H9 (cell line): ENCODE measurements around the gene LCE5A. TPM values are rescaled to one million over a fixed set of nuclear protein-coding genes. Genes with fewer than 3 reads are reported as not detected.
"Not testable (repeated sequence)": the region's sequence is repeated elsewhere in the genome, so short reads cannot be mapped to it uniquely, and the experiment has no call there.

Source experiments
- DNase-seq: peaks from one replicate; pipeline ENCODE4 v3.0.0-alpha.2; 2017
- H2AFZ ChIP-seq: one replicate; pipeline ENCODE4 v1.6.1; 2013; ENCODE audit warnings: mild to moderate bottlenecking, low read length, control low read depth, moderate library complexity
- H2AK5ac ChIP-seq: 2 replicates; pipeline ENCODE4 v1.6.1; 2013; ENCODE audit warnings: low read length, control low read depth, mixed read lengths; ENCODE audit not compliant: insufficient read length
- H2BK120ac ChIP-seq: one replicate; pipeline ENCODE4 v1.6.1; 2013; ENCODE audit warnings: low read depth, mild to moderate bottlenecking, low read length, control low read depth, inconsistent platforms; ENCODE audit not compliant: poor library complexity, severe bottlenecking
- H2BK12ac ChIP-seq: 2 replicates; pipeline ENCODE4 v1.6.1; 2013; ENCODE audit warnings: low read length, control low read depth, mixed read lengths, low read depth; ENCODE audit not compliant: insufficient read length
- H2BK15ac ChIP-seq: 2 replicates; pipeline ENCODE4 v1.6.1; 2013; ENCODE audit warnings: low read depth, low read length, control low read depth
- H2BK20ac ChIP-seq: one replicate; pipeline ENCODE4 v1.6.1; 2013; ENCODE audit warnings: low read depth, mild to moderate bottlenecking, low read length, control low read depth, inconsistent platforms; ENCODE audit not compliant: poor library complexity, severe bottlenecking
- H2BK5ac ChIP-seq: 2 replicates; pipeline ENCODE4 v1.6.1; 2013; ENCODE audit warnings: low read length, control low read depth, mixed read lengths; ENCODE audit not compliant: insufficient read length
- H3K14ac ChIP-seq: 2 replicates; pipeline ENCODE4 v1.6.1; 2013; ENCODE audit warnings: low read length, control low read depth; ENCODE audit not compliant: insufficient read depth
- H3K18ac ChIP-seq: 2 replicates; pipeline ENCODE4 v1.6.1; 2013; ENCODE audit warnings: low read depth, mild to moderate bottlenecking, mixed read lengths, low read length, control low read depth; ENCODE audit not compliant: insufficient read length
- H3K23ac ChIP-seq: 2 replicates; pipeline ENCODE4 v1.6.1; 2013; ENCODE audit warnings: low read length, control low read depth, mixed read lengths, low read depth; ENCODE audit not compliant: insufficient read length
- H3K23me2 ChIP-seq: 2 replicates; pipeline ENCODE4 v1.6.1; 2013; ENCODE audit warnings: low read depth, mild to moderate bottlenecking, mixed read lengths, low read length, control low read depth; ENCODE audit not compliant: insufficient read length, poor library complexity, severe bottlenecking
- H3K27ac ChIP-seq: 2 replicates; pipeline ENCODE4 v1.5.1; 2013; ENCODE audit warnings: low read length, control low read depth, mixed read lengths, low read depth; ENCODE audit not compliant: insufficient read length
- H3K27me3 ChIP-seq: 2 replicates; pipeline ENCODE4 v1.6.1; 2013; ENCODE audit warnings: low read length, control low read depth, inconsistent platforms; ENCODE audit not compliant: insufficient read depth
- H3K4ac ChIP-seq: 2 replicates; pipeline ENCODE4 v1.6.1; 2013; ENCODE audit warnings: low read depth, mild to moderate bottlenecking, control low read depth, inconsistent platforms, low read length, moderate library complexity
- H3K4me1 ChIP-seq: 2 replicates; pipeline ENCODE4 v1.6.1; 2013; ENCODE audit warnings: low read length, control low read depth, inconsistent platforms; ENCODE audit not compliant: insufficient read depth
- H3K4me2 ChIP-seq: 2 replicates; pipeline ENCODE4 v1.6.1; 2013; ENCODE audit warnings: low read length, control low read depth, mixed read lengths; ENCODE audit not compliant: insufficient read length, insufficient read depth
- H3K56ac ChIP-seq: 2 replicates; pipeline ENCODE4 v1.6.1; 2013; ENCODE audit warnings: low read depth, mild to moderate bottlenecking, mixed read lengths, low read length, control low read depth; ENCODE audit not compliant: insufficient read length
- H3K79me1 ChIP-seq: 2 replicates; pipeline ENCODE4 v1.6.1; 2013; ENCODE audit warnings: low read depth, mild to moderate bottlenecking, moderate library complexity, low read length, control low read depth, inconsistent platforms; ENCODE audit not compliant: insufficient read depth, poor library complexity, severe bottlenecking
- H3K79me2 ChIP-seq: 2 replicates; pipeline ENCODE4 v1.6.1; 2013; ENCODE audit warnings: low read length, control low read depth, inconsistent platforms; ENCODE audit not compliant: insufficient read depth
- H3K9ac ChIP-seq: 2 replicates; pipeline ENCODE4 v1.6.1; 2013; ENCODE audit warnings: low read length, control low read depth, mixed read lengths; ENCODE audit not compliant: insufficient read length; ENCODE audit errors: extremely low read depth
- H3K9me3 ChIP-seq: one replicate; pipeline ENCODE4 v1.6.1; 2013; ENCODE audit warnings: low read depth, low read length, inconsistent platforms; ENCODE audit not compliant: control insufficient read depth
- H3T11ph ChIP-seq: one replicate; pipeline ENCODE4 v1.6.1; 2013; ENCODE audit warnings: mild to moderate bottlenecking, low read length, control low read depth, inconsistent platforms
- H4K20me1 ChIP-seq: one replicate; pipeline ENCODE4 v1.6.1; 2013; ENCODE audit not compliant: control insufficient read depth, insufficient read length, insufficient read depth
- H4K5ac ChIP-seq: 2 replicates; pipeline ENCODE4 v1.6.1; 2013; ENCODE audit warnings: low read depth, mild to moderate bottlenecking, mixed read lengths, low read length, control low read depth; ENCODE audit not compliant: insufficient read length
- H4K8ac ChIP-seq: replicated peaks from 2 replicates; pipeline ENCODE4 v1.6.1; 2013; ENCODE audit warnings: low read length, control low read depth, mixed read lengths, low read depth; ENCODE audit not compliant: insufficient read length
- H4K91ac ChIP-seq: 2 replicates; pipeline ENCODE4 v1.6.1; 2013; ENCODE audit warnings: low read depth, mild to moderate bottlenecking, moderate library complexity, mixed read lengths, low read length, control low read depth; ENCODE audit not compliant: insufficient read length
- H3K27ac Mint-ChIP-seq, 3 experiments: 2 replicates in 2 of 3; 3 replicates in 1 of 3; pipeline ENCODE4 v1.8.0; 2020 to 2021; ENCODE audit warnings: mixed read lengths in 3 of 3, mild to moderate bottlenecking in 1 of 3, moderate library complexity in 1 of 3
- H3K27me3 Mint-ChIP-seq: 2 replicates; pipeline ENCODE4 v1.8.0; 2021; ENCODE audit warnings: low read depth, mild to moderate bottlenecking, moderate library complexity, mixed read lengths
- H3K36me3 Mint-ChIP-seq, 3 experiments: 2 replicates in 2 of 3; 3 replicates in 1 of 3; pipeline ENCODE4 v1.8.0; 2020 to 2021; ENCODE audit warnings: low read depth in 3 of 3, mixed read lengths in 3 of 3; ENCODE audit not compliant: insufficient read depth in 1 of 3
- H3K4me1 Mint-ChIP-seq, 2 experiments: 2 replicates each; pipeline ENCODE4 v1.8.0; 2020; ENCODE audit warnings: mixed read lengths in 2 of 2
- H3K4me3 Mint-ChIP-seq, 2 experiments: 2 replicates in 1 of 2; 3 replicates in 1 of 2; pipeline ENCODE4 v1.8.0; 2020 to 2021; ENCODE audit warnings: mild to moderate bottlenecking in 2 of 2, mixed read lengths in 2 of 2, moderate library complexity in 1 of 2
- H3K9me3 Mint-ChIP-seq, 2 experiments: 2 replicates in 1 of 2; 3 replicates in 1 of 2; pipeline ENCODE4 v1.8.0; 2020; ENCODE audit warnings: mild to moderate bottlenecking in 2 of 2, mixed read lengths in 2 of 2, moderate library complexity in 1 of 2
- WGBS: extraction: QIAGEN DNeasy Blood & Tissue Kit; methylation state at CpG from one replicate; pipeline ENCODE4 v1.1.7; 2013; ENCODE audit warnings: missing lambda C conversion rate, low lambda C conversion rate, mixed read lengths; ENCODE audit not compliant: insufficient read length; ENCODE audit errors: extremely low coverage; 5-methylcytosine and 5-hydroxymethylcytosine counted together
- total RNA-seq: library from RNA; stranded (reverse); gene quantifications from 2 replicates; pipeline ENCODE4 v1.2.1, GENCODE V29; 2021
- TF ChIP-seq, protein P1 (sequence below): fragments of 200-600 bp; sonication (generic); conservative IDR thresholded peaks from 3 replicates; pipeline ENCODE4 v1.8.0; 2021; ENCODE audit warnings: antibody characterized with exemption, mild to moderate bottlenecking

LCE5A gene
- total RNA-seq, 1 experiment from 2014 or later: not detected

DNA sequence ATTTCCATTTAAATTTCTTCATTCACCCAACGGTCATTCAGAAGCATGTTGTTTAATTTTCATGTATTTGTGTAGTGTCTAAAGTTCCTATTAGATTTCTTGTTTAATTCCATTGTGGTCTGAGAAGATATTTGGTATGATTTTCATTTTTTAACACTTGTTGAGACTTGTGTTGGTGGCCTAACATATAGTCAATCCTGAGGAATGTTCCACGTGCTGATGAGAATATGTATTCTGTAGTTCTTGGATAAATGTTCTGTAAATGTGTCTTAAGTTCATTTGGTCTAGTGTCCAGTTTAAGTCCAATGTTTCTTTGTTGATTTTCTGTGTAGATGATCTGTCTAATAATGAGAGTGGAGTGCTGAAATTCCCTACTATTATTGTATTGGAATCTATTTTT lies 22.7 kb upstream of the LCE5A start:
- H4K8ac ChIP-seq: no peak overlapping the region
- H3K9me3 Mint-ChIP-seq: peaks cover 77 to 78% of the 10 kb centered on the region in 2 experiments

DNA sequence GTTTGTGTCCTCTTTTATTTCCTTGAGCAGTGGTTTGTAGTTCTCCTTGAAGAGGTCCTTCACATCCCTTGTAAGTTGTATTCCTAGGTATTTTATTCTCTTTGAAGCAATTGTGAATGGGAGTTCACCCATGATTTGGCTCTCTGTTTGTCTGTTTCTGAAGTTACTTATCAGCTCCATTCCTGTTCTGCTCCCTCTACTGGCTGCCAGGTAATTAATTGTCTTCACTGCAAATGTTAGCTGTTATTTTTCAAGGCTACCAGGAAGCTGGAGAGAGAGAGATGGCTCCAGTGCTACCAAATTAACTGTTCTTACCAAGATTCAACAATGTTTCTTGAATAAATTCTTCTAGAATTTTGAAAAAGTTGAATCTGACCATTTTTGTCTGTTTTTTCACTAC lies 19.1 kb upstream of the LCE5A start:
- H3K56ac ChIP-seq, H2AK5ac ChIP-seq, H3K27me3 ChIP-seq, H2BK120ac ChIP-seq, H3K23ac ChIP-seq, H3K14ac ChIP-seq, H3K79me2 ChIP-seq, H3K4me1 ChIP-seq, H2BK5ac ChIP-seq, H3K4me1 Mint-ChIP-seq, H3K27me3 Mint-ChIP-seq, H2BK12ac ChIP-seq, H4K20me1 ChIP-seq, H3K27ac Mint-ChIP-seq, H4K8ac ChIP-seq, H4K91ac ChIP-seq, H4K5ac ChIP-seq, H3K4ac ChIP-seq, DNase-seq, H2BK20ac ChIP-seq, H2BK15ac ChIP-seq, H3K23me2 ChIP-seq, H3T11ph ChIP-seq, H3K9ac ChIP-seq, H3K79me1 ChIP-seq, H3K27ac ChIP-seq, H2AFZ ChIP-seq, H3K18ac ChIP-seq, H3K4me2 ChIP-seq, H3K4me3 Mint-ChIP-seq: not testable (repeated sequence)
- H3K36me3 Mint-ChIP-seq: peaks cover 0 to 27% (median 11%) of the 10 kb centered on the region in 3 experiments; a peak in 6 of 7 replicates
- peaks cover 73 to 75% of the 10 kb centered on the region in 2 experiments for H3K9me3 Mint-ChIP-seq
- H3K9me3 ChIP-seq: peaks cover 52% of the 10 kb centered on the region

More for the DNA sequence above, 22.7 kb upstream of the LCE5A start:
- DNase-seq: no peak
- no peaks in the 10 kb centered on the region for H3K79me2 ChIP-seq
- no peaks in the 10 kb centered on the region for H3K4me1 Mint-ChIP-seq
- WGBS: no CpG with 5 or more reads among the region's 2 CpGs
- no peak overlapping the region for H2BK15ac ChIP-seq
- TF ChIP-seq, protein P1, sequence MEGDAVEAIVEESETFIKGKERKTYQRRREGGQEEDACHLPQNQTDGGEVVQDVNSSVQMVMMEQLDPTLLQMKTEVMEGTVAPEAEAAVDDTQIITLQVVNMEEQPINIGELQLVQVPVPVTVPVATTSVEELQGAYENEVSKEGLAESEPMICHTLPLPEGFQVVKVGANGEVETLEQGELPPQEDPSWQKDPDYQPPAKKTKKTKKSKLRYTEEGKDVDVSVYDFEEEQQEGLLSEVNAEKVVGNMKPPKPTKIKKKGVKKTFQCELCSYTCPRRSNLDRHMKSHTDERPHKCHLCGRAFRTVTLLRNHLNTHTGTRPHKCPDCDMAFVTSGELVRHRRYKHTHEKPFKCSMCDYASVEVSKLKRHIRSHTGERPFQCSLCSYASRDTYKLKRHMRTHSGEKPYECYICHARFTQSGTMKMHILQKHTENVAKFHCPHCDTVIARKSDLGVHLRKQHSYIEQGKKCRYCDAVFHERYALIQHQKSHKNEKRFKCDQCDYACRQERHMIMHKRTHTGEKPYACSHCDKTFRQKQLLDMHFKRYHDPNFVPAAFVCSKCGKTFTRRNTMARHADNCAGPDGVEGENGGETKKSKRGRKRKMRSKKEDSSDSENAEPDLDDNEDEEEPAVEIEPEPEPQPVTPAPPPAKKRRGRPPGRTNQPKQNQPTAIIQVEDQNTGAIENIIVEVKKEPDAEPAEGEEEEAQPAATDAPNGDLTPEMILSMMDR: no peak
- no peak overlapping the region for H3K27ac Mint-ChIP-seq
- H3K23me2 ChIP-seq: no peaks in the 10 kb centered on the region
- H2AFZ ChIP-seq: no peak overlapping the region
- H3K56ac ChIP-seq: no peak overlapping the region
- no peak overlapping the region for H3K4ac ChIP-seq
- no peak overlapping the region for H3K9ac ChIP-seq
- H3K4me2 ChIP-seq: no peak overlapping the region
- no peak overlapping the region for H3K23ac ChIP-seq
- no peak overlapping the region for H2BK5ac ChIP-seq
- H3K14ac ChIP-seq: no peak overlapping the region
- peaks cover 2% of the 10 kb centered on the region; the same call in 1 of the 2 replicates for H3K27me3 Mint-ChIP-seq
- peaks cover 53% of the 10 kb centered on the region for H3K9me3 ChIP-seq
- no peak overlapping the region for H4K91ac ChIP-seq
- H3K4me3 Mint-ChIP-seq: no peak overlapping the region
- no peak overlapping the region for H4K5ac ChIP-seq
- peaks cover 0 to 24% (median 12%) of the 10 kb centered on the region in 3 experiments; a peak in 5 of 7 replicates for H3K36me3 Mint-ChIP-seq
- no peak overlapping the region for H2AK5ac ChIP-seq
- H3T11ph ChIP-seq: no peak overlapping the region
- no peaks in the 10 kb centered on the region for H3K4me1 ChIP-seq
- H3K27me3 ChIP-seq: no peaks in the 10 kb centered on the region
- H4K20me1 ChIP-seq: no peaks in the 10 kb centered on the region
- no peak overlapping the region for H2BK20ac ChIP-seq
- H3K79me1 ChIP-seq: no peaks in the 10 kb centered on the region
- H2BK12ac ChIP-seq: no peak overlapping the region
- no peak overlapping the region for H2BK120ac ChIP-seq
- H3K27ac ChIP-seq: no peak overlapping the region
- H3K18ac ChIP-seq: no peak overlapping the region
